HepG2 (cell line): ENCODE results near the gene ARHGAP29.

ENCODE experiments used
- TF ChIP-seq, protein P1 (sequence below): fragments of 450-650 bp; IDR thresholded peaks from 2 replicates; pipeline ENCODE4 v1.6.1; 2016
- TF ChIP-seq, protein P2 (sequence below), 2 experiments: fragments of 450-650 bp in 1 of 2; sonication (generic) in 1 of 2; formaldehyde crosslinking; IDR thresholded peaks; 2 replicates each; pipeline versions ENCODE4 v1.5.0 to v1.8.0; 2020 to 2022; ENCODE audit warnings: mild to moderate bottlenecking in 1 of 2, missing genetic modification reagents in 1 of 2
- TF ChIP-seq, protein P3 (sequence below), 2 experiments: sonication (generic) in 1 of 2; formaldehyde crosslinking in 1 of 2; IDR thresholded peaks; 2 replicates each; pipeline versions ENCODE4 v1.4.0 to v1.6.1; 2018 to 2020; ENCODE audit warnings: missing genetic modification reagents in 2 of 2, borderline replicate concordance in 1 of 2, low read depth in 1 of 2, mild to moderate bottlenecking in 1 of 2, missing biosample characterization in 1 of 2

DNA sequence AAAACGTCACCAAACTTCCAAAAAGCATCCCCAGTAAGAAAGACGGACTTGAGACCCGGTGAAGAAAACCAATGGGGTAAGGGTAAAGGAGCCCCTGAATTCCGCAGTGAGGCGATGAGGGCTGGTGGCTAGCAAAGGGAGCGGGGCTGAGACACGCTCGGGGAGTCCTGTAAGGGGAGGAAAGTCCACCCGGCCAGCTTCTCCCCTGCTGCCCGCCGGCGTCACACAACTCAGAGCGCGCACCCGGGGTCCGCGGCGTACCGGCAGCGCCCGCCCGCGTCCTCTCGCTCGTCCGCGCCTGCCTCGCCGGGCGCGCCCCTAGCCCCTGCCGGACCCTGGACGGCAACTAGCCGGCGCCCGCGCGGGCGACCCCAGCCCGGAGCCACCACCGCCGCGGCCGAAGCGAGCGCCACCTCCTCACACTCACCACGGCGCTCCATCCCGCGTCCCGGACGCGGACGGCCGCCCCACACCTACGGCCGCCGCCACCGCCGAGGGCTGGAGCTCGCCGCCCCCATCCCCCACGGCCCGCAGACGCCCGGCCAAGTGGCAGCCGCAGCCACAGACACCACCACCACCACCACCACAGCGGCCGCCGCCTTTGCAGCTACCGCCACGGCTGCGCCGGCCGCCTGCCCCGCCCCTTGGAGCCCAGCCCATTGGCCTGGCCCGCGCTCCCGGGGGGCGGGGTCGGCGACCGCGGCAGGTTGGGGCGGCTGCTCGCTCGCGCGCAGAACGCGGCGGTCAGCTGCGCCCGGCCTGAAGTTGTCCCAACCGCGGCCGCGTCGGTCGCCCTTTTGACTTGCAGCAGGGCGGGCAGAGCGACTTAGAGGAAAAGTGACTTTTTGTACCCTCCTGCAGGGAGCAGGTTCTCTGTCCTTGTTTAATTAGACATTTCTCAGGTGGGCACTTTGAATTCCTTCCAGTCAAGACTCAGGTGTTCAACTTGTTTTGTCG is 10.0 kb upstream of the ARHGAP29 start:
- TF ChIP-seq, protein P1, sequence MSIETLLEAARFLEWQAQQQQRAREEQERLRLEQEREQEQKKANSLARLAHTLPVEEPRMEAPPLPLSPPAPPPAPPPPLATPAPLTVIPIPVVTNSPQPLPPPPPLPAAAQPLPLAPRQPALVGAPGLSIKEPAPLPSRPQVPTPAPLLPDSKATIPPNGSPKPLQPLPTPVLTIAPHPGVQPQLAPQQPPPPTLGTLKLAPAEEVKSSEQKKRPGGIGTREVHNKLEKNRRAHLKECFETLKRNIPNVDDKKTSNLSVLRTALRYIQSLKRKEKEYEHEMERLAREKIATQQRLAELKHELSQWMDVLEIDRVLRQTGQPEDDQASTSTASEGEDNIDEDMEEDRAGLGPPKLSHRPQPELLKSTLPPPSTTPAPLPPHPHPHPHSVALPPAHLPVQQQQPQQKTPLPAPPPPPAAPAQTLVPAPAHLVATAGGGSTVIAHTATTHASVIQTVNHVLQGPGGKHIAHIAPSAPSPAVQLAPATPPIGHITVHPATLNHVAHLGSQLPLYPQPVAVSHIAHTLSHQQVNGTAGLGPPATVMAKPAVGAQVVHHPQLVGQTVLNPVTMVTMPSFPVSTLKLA: no peak
- TF ChIP-seq, protein P2, sequence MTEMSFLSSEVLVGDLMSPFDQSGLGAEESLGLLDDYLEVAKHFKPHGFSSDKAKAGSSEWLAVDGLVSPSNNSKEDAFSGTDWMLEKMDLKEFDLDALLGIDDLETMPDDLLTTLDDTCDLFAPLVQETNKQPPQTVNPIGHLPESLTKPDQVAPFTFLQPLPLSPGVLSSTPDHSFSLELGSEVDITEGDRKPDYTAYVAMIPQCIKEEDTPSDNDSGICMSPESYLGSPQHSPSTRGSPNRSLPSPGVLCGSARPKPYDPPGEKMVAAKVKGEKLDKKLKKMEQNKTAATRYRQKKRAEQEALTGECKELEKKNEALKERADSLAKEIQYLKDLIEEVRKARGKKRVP (CRISPR knock-in tag; IDR thresholded peaks at IDR 0.05): no peak
- TF ChIP-seq, protein P3, sequence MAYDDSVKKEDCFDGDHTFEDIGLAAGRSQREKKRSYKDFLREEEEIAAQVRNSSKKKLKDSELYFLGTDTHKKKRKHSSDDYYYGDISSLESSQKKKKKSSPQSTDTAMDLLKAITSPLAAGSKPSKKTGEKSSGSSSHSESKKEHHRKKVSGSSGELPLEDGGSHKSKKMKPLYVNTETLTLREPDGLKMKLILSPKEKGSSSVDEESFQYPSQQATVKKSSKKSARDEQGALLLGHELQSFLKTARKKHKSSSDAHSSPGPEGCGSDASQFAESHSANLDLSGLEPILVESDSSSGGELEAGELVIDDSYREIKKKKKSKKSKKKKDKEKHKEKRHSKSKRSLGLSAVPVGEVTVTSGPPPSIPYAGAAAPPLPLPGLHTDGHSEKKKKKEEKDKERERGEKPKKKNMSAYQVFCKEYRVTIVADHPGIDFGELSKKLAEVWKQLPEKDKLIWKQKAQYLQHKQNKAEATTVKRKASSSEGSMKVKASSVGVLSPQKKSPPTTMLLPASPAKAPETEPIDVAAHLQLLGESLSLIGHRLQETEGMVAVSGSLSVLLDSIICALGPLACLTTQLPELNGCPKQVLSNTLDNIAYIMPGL (CRISPR knock-in tag; IDR thresholded peaks at IDR 0.05; ENCODE audit: borderline replicate concordance in 1 of 2, low read depth in 1 of 2): peak in 1 of 2 experiments; percentile 12; a peak in 1 of 4 replicates
